ENCODE measurements around the gene GALR3. TPM values are rescaled to one million over a fixed set of nuclear protein-coding genes. Genes with fewer than 3 reads are reported as not detected.

GALR3 gene
- total RNA-seq, 3 donors from 2014 or later (not counting 1 experiment from before 2014, with no cell fraction given), result 0.24 to 0.32 TPM; not detected in 1

DNA sequence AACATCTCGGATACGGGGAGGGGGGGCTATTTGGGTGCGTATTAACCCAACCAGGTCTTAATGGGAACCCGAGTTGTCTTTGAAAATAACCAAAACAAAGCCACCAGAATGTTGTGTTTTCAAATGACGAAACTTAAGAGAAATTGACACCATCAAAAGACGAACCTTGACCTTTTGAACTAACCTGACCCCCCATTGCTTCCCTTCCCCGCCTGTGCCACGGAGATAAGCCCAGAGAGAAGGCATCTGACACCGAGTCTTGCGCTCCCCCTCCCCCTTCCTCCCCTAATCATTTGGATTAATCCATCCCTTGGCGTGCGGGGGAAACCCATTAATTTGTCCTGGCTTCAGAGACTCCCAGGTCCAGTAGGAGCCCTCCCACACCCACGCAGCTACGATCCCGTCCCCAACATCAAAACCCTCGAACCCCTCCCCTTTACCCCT, 20.0 kb upstream of the GALR3 start:
- no peaks in the 10 kb centered on the region for H3K9me3 ChIP-seq (ENCODE audit: control insufficient read depth, insufficient read depth, low read length)
- H3K27me3 ChIP-seq (ENCODE audit: control insufficient read depth, insufficient read depth, low read length), result peaks cover 53% of the 10 kb centered on the region
- TF ChIP-seq, protein P1, sequence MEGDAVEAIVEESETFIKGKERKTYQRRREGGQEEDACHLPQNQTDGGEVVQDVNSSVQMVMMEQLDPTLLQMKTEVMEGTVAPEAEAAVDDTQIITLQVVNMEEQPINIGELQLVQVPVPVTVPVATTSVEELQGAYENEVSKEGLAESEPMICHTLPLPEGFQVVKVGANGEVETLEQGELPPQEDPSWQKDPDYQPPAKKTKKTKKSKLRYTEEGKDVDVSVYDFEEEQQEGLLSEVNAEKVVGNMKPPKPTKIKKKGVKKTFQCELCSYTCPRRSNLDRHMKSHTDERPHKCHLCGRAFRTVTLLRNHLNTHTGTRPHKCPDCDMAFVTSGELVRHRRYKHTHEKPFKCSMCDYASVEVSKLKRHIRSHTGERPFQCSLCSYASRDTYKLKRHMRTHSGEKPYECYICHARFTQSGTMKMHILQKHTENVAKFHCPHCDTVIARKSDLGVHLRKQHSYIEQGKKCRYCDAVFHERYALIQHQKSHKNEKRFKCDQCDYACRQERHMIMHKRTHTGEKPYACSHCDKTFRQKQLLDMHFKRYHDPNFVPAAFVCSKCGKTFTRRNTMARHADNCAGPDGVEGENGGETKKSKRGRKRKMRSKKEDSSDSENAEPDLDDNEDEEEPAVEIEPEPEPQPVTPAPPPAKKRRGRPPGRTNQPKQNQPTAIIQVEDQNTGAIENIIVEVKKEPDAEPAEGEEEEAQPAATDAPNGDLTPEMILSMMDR (IDR thresholded peaks at IDR 0.05), result no peak
- H3K27ac Mint-ChIP-seq, result no peak overlapping the region
- H3K4me1 Mint-ChIP-seq, result peaks cover 12 to 45% of the 10 kb centered on the region in 2 donors
- H3K4me1 ChIP-seq (ENCODE audit: control insufficient read depth, insufficient read depth, low read length), result peaks cover 51% of the 10 kb centered on the region
- no peak for DNase-seq
- H3K27ac ChIP-seq (ENCODE audit: low read length), result no peak overlapping the region
- ATAC-seq, result no peak
- intact Hi-C loops (cut with micrococcal nuclease), result no loop called here
- H3K36me3 Mint-ChIP-seq, result no peaks in the 10 kb centered on the region
- H3K4me3 ChIP-seq (ENCODE audit: low read length), result no peak overlapping the region
- WGBS (ENCODE audit: insufficient coverage), result 26% methylated on average over 16 of the region's 16 CpGs
- H3K27me3 Mint-ChIP-seq (ENCODE audit: low read depth in 2 of 2), result peaks cover 38 to 43% of the 10 kb centered on the region in 2 donors
- no peaks in the 10 kb centered on the region for H3K9me3 Mint-ChIP-seq
- no peaks in the 10 kb centered on the region for H3K36me3 ChIP-seq (ENCODE audit: control insufficient read depth, insufficient read depth, low read length)
- H3K4me3 Mint-ChIP-seq, result peak overlapping the region; percentile 45

DNA sequence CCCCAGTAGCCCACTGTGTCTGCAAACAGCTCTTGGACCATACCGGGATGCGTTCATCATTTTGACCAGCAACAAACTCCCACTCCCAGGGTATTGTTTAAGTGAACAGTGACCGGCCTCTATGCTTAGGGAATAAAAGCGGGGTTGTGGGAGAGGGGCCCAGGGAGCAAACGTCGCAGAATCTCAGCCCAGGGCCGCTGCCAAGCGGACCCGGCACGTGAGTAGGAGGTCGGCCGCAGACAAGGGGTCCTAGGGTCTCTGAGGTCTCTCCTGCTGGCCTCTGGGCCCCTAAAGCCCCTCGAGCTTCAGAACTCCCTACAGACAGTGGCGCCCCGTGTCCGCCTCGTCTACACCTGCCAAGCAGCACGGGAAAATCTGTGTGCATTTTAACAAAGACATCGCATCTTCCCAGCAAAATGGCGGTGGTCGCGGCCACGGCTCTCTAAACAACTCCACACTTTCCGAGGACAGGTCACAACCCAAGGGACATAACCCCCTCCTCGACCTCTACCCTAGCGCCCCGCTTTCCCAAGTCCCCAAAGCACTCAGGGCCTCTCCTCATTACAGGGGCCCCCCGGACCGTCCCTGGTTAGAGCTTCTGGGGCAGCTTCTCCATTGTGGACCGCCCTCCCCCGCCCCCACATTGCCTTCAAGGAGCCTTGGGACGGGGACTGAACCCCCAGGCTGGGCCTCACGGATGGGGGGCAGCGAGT, 19.4 kb upstream of the GALR3 start:
- intact Hi-C loops (cut with micrococcal nuclease), result no loop called here
- no peaks in the 10 kb centered on the region for H3K9me3 ChIP-seq (ENCODE audit: control insufficient read depth, insufficient read depth, low read length)
- DNase-seq (peak in 1 of 2 donors; percentile 9), ATAC-seq (no peak)
- TF ChIP-seq, protein P1 (IDR thresholded peaks at IDR 0.05), result no peak
- H3K4me1 Mint-ChIP-seq, result peaks cover 15 to 50% of the 10 kb centered on the region in 2 donors
- peak overlapping the region in 1 of 2 donors; percentile 73 for H3K27ac Mint-ChIP-seq
- H3K36me3 ChIP-seq (ENCODE audit: control insufficient read depth, insufficient read depth, low read length), result no peaks in the 10 kb centered on the region
- peaks cover 56% of the 10 kb centered on the region for H3K4me1 ChIP-seq (ENCODE audit: control insufficient read depth, insufficient read depth, low read length)
- 79% methylated on average over 33 of the region's 34 CpGs for WGBS (ENCODE audit: insufficient coverage)
- peaks cover 57% of the 10 kb centered on the region for H3K27me3 ChIP-seq (ENCODE audit: control insufficient read depth, insufficient read depth, low read length)
- peaks cover 38 to 45% of the 10 kb centered on the region in 2 donors for H3K27me3 Mint-ChIP-seq (ENCODE audit: low read depth in 2 of 2)
- H3K4me3 Mint-ChIP-seq, result peak overlapping the region; percentile 61
- H3K9me3 Mint-ChIP-seq, result no peaks in the 10 kb centered on the region
- no peaks in the 10 kb centered on the region for H3K36me3 Mint-ChIP-seq
- H3K4me3 ChIP-seq (ENCODE audit: low read length), result no peak overlapping the region
- no peak overlapping the region for H3K27ac ChIP-seq (ENCODE audit: low read length)

DNA sequence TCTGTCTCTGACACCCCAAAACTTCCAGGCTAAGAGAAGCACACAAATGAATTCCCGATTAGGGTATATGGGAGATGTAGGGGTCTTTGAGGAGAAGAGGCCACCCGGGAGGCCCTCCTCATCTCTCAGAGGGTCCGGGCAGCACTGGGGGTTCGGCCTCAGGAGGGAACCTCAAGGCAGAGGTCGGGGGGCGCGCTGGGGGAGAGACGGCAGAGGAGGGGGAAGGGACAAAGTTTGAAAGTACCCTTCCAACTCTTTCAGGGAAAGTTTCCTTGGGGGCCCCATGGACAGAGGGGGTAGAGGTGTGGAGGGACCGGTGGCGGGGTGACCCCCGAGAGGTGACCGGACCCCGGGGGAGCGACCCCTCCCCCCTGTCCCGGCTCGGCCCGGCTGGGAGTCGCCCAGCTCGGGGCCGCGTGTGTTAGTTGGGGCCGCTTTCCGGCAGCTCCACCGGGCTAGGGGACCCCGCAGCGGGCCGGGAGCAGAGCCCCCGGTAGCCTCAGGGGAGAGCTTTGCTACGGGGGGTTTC, 18.8 kb upstream of the GALR3 start:
- TF ChIP-seq, protein P1 (IDR thresholded peaks at IDR 0.05), result no peak
- peaks cover 15 to 50% of the 10 kb centered on the region in 2 donors for H3K4me1 Mint-ChIP-seq

More for the DNA sequence above, 18.8 kb upstream of the GALR3 start:
- ATAC-seq (no peak), DNase-seq (no peak)
- H3K36me3 Mint-ChIP-seq, result no peaks in the 10 kb centered on the region
- peak overlapping the region in 1 of 2 donors; percentile 73 for H3K27ac Mint-ChIP-seq
- H3K27ac ChIP-seq (ENCODE audit: low read length), result no peak overlapping the region
- peaks cover 38 to 45% of the 10 kb centered on the region in 2 donors for H3K27me3 Mint-ChIP-seq (ENCODE audit: low read depth in 2 of 2)
- H3K9me3 ChIP-seq (ENCODE audit: control insufficient read depth, insufficient read depth, low read length), result no peaks in the 10 kb centered on the region
- peaks cover 63% of the 10 kb centered on the region for H3K27me3 ChIP-seq (ENCODE audit: control insufficient read depth, insufficient read depth, low read length)
- no peaks in the 10 kb centered on the region for H3K36me3 ChIP-seq (ENCODE audit: control insufficient read depth, insufficient read depth, low read length)
- H3K4me3 ChIP-seq (ENCODE audit: low read length), result no peak overlapping the region
- intact Hi-C loops (cut with micrococcal nuclease), result no loop called here
- H3K4me3 Mint-ChIP-seq, result peak overlapping the region; percentile 61
- 4% methylated on average over 29 of the region's 29 CpGs for WGBS (ENCODE audit: insufficient coverage)
- H3K9me3 Mint-ChIP-seq, result no peaks in the 10 kb centered on the region
- H3K4me1 ChIP-seq (ENCODE audit: control insufficient read depth, insufficient read depth, low read length), result peaks cover 56% of the 10 kb centered on the region
